ENCODE results near the gene MCHR1.
A peak's percentile ranks its signal among the peaks of the same experiment; 100 is the strongest.

MCHR1 gene, protein sequence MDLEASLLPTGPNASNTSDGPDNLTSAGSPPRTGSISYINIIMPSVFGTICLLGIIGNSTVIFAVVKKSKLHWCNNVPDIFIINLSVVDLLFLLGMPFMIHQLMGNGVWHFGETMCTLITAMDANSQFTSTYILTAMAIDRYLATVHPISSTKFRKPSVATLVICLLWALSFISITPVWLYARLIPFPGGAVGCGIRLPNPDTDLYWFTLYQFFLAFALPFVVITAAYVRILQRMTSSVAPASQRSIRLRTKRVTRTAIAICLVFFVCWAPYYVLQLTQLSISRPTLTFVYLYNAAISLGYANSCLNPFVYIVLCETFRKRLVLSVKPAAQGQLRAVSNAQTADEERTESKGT

DNA sequence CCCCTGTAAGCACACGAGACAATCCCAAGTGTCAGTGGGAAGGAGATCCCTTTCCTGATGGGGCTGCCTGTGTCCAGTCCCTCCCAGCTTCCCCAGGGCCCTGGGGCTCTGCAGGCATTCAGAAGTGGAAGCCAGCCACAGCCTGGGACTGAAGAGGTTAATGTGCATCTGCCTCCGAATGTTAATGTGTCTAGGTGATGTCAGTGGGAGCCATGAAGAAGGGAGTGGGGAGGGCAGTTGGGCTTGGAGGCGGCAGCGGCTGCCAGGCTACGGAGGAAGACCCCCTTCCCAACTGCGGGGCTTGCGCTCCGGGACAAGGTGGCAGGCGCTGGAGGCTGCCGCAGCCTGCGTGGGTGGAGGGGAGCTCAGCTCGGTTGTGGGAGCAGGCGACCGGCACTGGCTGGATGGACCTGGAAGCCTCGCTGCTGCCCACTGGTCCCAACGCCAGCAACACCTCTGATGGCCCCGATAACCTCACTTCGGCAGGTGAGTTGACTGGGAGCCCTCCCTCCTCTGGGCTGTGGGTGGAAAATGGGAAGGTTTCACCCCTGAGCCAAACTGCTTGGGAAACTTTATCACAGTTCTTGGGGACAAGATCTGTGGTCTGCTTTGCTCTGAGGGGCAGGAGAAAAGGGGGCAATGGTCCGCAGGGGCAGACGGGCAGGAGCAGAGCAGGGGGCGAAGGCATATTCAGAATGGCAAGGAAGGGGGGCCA lies at the start of gene MCHR1:
TSS of gene MCHR1 (plus strand) at position 236 of the 715 bp plus-strand sequence. CDS start at position 405, 169 bp downstream.
- no peak for DNase-seq (ENCODE audit: low read depth, low spot score)

DNA sequence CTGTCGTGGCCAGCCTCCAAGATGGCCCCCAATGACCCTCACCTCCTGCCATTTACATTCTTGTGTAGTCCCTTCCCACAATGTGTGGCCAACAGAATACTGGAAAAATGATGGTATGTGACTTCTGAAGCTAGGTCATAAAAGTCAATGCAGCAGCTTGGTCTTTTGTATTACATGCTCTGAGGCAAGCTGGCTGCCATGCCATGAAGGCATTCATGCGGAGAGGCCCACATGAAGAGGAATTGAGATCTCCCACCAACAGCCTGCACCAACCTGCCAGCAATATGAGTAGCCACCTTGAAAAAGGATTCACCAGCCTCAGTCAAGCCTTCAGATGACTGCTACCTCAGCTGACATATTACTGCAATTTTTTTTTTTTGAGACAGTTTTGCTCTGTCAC lies 47.4 kb upstream of the MCHR1 start:
- DNase-seq (ENCODE audit: low read depth, low spot score), result no peak

DNA sequence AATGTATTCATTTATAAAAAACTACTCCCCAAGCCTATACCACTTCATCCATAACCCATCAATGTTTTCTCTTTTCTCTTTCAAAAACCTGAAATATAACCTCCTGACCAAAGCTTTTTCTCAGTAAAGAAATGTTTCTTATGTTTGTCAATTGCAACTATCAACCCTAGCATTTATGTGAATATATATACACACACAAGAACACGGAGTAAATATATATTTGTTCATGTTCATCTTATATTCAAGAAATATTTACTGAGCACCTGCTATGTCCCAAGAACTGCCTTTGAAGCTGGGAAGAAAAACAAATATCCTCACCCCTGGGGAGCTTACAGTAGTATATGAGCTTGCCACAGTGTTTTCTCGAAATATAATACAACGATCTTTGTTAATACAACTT lies 46.2 kb upstream of the MCHR1 start:
- DNase-seq (ENCODE audit: low read depth, low spot score), result no peak

DNA sequence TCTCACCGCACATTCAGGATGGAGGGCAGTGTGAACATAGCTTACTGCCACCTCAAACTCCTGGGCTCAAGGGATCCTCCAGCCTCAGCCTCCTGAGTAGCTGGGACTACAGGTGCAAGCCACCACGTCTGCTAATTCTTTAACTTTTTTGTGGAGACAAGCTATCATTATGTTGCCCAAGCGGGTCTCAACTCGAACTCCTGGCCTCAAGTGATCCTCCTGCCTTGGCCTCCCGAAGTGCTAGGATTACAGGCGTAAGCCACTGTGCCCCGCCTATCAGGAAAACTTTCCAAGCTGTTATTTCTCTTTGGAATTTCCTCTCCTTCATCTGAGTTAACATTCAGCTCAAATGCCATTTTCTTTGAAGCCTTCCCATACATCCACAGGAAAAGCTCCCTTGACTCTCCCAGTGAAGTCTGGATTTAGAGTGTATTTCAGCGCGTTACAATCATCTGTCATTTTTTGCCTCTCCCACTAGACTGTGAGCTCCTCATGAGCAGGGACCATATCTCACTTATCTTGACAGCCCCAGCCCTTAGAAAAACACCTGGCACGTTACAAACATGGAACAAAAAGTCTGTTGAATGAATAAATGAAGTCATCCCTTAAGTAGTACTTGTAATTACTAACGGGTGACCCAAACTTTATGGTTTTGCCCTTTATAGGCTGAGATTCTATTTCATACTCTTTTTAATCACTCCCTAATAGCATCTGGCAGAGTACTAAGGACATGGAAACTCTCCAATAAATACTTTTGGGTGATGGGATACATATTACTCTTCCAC lies 45.0 kb upstream of the MCHR1 start:
- no peak for DNase-seq (ENCODE audit: low read depth, low spot score)

DNA sequence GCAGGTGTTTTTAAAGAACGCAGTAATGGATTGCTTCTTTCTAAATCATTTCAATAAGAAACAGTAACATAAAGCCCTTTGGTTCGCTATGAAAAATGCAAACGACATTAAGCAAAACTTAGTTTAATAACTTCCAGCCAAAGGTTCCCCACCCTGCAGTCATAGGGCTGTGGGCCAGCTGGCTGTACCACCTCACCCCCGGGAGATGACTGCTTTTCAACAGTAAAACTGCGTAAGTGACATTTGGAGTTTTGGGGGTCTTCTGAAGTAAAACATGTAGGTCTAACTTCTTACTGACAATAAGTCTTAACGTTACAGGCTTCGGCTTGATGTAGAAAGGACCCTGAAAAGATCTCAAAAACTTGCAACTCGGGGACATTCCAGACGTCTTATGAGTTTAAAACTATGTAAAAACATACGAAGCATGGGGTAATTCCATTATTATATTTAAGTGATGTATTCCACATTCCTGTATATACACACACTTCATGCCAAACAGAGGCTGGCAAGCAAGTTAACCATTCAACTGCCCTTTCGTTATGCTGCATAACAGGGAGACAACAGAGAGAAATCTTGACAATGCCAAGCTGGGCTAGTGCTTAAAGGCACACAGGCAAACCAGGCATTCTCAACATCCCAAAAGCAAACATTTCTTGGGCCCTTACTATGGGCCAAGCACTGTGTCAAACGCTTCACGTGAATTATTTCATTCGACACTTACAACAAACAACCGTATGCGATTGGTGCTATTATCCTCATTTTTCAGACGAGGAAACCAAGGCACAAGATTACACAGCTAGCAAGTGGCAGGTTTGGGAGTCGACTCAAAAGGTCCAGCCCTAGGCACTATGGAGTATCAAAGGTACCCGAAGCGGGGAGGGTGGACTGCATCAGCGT lies 44.0 kb upstream of the MCHR1 start:
- no peak for DNase-seq (ENCODE audit: low read depth, low spot score)

DNA sequence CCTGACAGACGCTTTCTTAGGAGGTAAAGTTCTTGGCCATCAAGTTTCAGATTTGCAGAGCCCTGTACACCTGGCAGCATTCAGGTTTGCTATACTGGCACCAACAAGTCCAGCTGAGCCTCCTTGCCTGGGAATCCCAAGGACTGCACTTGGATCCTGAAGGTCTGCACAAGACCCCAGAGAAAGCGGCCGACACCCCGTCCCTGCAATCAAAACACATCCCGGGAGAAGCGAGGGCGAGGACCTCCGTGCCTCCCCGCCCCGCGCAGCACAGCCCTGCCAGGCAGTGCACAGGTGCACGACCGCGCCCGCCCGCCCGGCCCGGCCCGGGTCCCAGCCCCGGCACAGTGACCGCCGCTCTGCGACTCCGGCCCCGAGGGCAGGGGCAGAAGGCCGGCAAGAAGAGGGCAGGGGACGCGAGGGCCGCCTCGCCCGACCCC lies 43.3 kb upstream of the MCHR1 start:
- no peak for DNase-seq (ENCODE audit: low read depth, low spot score)

DNA sequence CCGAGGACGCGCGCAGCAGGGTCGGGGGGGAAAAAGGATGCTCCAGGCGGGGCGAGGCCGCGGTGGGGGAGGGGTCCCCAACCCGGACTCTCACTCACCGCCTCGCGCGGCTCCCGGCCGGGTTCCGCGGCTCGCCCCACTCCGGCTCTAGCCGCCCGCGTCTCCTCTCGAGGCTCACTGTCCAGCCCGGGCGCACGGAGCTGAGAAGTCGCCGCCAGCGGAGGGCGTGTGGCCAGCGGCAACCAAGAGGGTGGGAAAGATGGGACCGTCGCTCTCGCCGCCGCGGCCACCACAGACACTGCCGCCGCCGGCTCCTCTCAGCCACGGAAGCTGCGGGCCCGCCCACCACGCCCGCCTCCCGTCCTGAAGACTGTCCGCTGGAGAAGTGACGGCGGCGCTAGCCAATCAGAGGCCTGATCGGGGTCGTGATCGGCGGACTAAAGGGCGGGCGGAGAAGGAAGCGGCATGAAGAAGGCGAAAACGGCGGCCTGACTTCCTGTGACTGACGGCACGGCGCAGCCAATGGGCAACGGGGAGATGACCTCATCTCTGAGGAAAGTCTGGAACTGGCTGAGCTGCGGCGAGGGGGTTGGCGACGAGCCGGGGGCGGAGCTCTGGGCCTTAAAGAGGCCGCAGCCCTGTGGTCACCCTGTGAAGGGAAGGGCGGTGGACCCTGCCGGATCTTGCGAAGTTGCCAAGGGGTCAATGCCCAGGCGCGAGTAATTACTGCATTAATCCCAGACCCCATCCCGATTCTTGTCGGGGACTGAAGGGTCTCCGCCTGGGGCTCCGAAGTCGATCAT lies 42.7 kb upstream of the MCHR1 start, which contains the start of gene MRTFA:
TSS of gene MRTFA (minus strand) at position 340 of the 803 bp plus-strand sequence.
- peak; percentile 99 for DNase-seq (ENCODE audit: low read depth, low spot score)

DNA sequence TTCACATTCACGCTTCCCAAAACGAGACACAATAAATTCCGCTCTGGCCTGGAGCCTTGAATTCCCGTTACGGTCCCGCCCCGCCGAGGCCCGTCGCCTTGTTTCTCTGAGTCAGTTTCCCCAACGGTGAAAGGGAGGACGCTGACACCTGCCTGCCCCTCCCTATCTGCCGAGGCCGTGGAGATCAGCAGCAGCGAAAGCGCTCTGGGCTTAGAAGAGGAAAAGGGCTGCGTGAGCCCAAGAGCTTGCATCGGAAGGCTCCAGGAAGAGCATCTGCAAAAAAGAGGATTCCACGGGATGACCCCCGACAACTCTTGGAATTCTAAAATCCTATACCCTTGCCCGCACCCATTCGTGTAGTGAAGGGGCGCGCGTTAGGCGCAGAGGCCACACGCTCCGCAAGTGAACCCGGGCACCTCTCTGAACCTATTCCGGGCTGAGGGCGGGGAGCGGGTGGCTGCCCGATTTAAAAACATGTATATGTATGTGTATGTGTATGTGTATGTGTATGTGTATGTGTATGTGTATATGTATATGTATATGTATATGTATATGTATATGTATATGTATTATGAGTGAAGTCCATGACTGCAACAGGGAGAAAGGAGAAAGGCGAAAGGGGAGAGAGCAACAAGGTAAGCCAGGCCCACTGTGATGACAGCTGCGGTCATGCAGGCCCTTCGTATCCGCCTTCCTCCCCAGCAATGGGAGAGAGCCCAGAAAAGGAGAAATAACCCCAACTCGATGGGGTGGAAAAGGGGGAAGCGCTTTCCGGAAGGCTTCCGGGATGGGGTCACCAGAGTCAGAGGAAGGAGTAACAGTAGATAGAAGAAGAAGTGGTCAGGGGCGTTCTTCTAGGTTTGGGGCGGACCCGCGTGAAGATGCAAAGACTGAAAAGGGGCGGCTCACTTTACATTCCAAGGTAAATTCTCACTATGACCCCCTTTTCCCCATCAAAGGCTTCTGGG lies 41.8 kb upstream of the MCHR1 start:
- no peak for DNase-seq (ENCODE audit: low read depth, low spot score)

DNA sequence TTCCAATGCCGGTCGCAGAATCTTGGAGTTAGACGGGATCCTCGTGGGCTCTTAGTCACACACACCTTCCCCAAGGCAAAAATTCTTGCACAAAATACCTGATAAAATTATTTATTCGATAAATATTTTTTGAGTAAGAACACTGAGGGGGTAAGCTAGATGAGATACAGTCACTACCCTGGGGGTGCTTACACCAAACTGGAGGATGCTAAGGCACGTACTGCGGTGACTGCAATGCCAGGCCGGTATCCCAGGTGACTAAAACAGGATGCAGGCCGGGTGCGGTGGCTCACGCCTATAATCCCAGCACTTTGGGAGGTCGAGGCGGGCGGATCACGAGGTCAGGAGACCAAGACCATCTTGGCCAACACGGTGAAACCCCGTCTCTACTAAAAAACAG lies 41.0 kb upstream of the MCHR1 start:
- no peak for DNase-seq (ENCODE audit: low read depth, low spot score)

DNA sequence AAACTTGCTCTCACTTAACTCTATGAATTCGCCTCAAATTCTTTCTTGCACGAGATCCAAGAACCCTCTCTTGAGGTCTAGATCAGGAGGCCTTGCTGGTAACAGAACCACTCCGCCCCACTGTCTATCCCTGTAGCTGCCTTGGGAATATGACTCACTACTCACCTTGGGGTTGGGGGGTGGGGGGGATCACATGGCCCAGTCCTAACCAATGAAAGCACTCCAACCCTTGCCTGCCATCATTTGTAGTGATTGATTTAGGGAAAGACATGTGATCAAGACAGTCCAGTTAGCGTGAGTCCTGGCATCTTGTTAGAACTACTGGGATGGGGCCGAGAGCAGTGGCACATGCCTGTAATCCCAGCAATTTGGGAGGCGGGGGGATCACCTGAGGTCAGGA lies 38.0 kb upstream of the MCHR1 start:
- DNase-seq (ENCODE audit: low read depth, low spot score), result no peak

DNA sequence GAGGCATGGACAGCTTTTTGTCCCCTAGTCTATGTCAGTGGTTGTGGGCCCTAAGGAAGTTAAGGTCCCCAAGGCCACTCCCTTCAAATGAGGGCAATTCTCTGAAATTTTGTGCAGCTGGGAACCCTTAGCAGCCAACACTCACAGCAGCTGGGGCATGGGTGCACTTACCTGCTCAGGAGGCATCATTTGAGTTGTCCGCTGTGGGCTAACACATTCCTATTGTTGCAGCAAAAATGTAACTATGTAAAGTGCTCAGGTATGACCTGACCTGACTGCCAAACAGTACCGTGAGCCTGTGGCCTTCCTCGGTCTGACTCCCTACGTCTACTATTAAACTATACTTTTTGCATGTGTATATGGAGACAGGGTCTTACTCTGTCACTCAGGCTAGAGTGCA lies 37.0 kb upstream of the MCHR1 start:
- no peak for DNase-seq (ENCODE audit: low read depth, low spot score)

DNA sequence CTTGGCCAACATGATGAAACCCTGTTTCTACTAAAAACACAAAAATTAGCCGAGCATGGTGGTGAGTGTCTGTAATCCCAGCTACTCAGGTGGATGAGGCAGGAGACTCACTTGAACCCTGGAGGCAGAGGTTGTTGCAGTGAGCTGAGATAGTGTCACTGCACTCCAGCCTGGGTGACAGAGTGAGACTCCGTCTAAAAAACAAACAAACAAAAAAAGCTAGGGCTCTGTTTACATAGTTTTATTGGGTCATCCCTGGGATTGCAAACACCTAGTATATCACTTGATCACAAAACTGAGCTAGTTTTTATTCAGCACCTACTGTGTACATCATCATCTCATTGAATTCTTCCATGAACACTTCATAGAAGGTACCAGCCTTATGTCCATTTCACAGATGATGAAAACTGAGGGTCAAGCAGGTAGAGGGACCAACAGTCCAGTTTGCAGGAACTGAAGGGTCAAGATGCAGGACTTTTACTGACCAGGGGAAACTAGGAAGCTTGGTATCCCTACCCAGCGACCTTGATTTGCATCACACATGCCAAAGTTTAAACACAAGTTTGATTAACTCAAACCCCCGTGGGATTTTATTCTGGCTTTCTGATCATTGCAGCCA lies 33.6 kb upstream of the MCHR1 start:
- DNase-seq (ENCODE audit: low read depth, low spot score), result no peak

DNA sequence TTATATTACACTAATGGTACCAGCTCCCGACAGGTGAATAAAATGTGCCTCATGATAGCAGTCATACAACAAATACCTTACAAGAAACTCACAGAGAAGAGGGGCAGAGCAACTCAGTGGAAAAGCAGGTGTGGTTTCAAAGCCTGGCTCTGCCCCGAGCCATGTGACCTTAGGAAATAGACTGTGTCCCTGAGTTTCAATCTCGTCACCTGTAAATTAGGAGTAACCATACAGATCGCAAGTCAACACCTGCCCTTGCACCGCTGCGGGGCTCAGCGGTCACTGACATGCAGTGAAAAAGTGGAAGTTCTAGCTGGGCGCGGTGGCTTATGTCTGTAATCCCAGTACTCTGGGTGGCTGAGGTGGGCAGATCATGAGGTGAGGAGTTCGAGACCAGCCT lies 30.9 kb upstream of the MCHR1 start:
- DNase-seq (ENCODE audit: low read depth, low spot score), result no peak

DNA sequence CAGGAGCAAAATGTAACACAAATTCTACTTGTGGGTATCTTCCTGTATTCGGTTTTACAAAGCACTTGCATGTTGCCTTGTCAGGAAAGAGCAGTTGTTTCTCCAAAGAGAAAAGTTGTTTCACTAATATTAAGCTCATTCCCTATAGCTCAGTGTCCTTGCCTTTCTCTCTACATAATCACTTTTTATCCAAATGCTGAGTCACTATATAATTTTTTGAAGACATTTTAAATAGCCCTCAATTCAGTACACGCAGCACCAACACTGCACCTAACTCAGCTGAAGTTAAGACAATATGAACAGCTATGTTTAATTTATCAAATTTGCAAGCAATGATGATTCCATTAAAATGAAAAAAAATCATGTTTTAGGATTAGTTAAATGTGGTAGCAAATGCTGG lies 28.2 kb upstream of the MCHR1 start:
- no peak for DNase-seq (ENCODE audit: low read depth, low spot score)

DNA sequence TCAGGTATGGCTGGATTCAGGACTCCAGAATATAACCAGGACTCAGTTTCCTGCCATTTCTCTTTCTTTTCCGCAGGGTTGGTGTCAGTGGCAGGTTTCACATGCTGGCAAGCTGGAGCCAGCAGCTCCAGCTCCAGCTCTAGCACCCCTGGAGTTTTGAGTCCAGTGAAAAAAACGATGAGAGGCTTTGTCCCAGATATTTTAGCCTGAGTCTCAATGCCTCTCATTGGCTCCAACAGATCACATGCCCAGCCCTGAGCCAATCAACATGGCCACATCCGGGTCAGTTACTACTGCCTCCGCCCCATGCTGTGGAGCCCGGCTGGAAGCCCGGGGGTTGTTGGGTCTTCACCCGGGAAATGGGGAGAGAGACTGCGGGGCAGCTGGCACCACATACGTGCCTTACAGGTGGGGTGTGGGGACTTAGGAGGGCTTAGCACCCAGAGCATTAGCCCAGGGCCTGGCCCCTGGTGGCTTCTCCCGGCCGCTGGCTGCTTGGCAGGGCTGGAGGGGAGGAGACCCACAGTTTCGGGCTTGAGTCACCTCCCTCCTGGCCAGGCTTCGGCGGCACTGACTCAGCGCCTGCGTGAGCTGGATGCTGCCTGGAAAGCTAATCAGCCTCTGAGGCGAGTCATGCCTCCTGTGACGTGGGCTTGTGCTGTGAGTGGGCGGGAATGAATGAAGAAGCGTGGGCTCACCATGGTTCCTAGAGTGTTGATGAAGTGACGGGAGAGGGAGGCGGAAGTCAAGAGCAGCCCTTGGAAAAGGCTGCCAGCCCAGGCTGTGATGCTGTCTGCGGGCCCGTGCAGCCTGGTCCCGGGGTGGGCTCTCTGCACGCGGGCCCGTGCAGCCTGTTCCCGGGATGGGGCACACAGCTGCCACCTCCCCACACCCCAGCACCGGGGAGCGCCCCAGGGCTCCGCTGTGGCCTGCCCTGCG lies 27.5 kb upstream of the MCHR1 start:
- DNase-seq (ENCODE audit: low read depth, low spot score), result peak; percentile 96

DNA sequence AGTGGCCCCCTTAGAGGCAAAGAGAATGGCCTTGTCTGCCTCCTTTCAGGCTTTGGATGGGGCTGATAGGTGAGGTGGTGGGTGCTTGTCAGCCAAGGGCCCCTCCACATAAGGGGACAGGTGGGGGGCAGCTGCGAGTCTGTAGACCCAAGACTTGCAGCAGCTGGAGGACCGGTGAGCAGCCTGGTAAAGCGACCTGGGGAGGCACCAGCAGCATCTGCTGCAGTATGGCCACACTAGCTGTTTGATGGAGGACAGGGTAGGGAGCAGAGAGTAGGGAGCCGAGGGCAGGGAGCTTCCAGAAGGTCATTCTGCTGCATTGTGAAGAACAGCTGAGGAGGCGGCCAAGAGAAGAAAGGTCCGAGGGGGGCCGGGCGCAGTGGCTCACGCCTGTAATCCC lies 25.9 kb upstream of the MCHR1 start:
- DNase-seq (ENCODE audit: low read depth, low spot score), result no peak

DNA sequence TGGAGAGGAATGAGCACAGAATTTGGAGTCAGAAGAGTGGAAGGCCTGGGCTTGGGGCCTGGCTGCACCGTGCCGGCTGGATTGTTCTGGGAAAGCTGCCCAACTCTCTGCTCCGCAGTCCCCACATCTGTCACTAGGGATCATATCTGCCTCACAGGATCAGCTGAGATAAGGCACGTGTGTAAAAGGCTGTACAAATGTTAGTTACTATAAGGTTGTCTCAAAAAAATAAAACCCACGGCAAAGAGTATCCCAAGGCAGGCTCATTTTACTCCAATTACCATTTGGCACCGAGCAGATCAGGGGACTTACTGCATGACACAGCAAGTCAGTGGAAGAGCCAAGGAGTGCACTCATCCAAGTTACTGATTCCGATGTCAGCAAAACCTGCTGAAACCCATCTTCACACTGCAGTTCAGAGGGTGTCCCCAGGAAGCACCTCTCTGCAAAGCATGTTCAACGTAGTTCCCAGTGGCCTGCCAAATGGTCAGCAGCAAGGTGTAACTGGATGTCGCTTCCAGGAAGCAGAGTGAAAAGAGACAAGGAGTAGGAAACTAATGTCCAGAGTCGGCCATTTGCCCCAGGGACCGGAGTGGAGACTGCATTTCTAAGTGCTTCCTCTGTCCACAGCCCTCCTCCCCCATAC lies 24.6 kb upstream of the MCHR1 start:
- no peak for DNase-seq (ENCODE audit: low read depth, low spot score)
